ENCODE data around the gene CELF5.

The CELF5 gene

GRCh38 chr19:3313199-3313575 is 88.7 kb downstream of the CELF5 start:
- TF ChIP-seq CTCF (IDR thresholded peaks at IDR 0.05; ENCODE audit: insufficient read depth, low read length, missing control alignments) = no peak
- ChIA-PET POLR2A (no interaction called here), CTCF (interaction anchor here (1.8 to 3.1 kb wide), 3 partner anchors 8 to 172 kb away, joined by 8 to 17 read pairs (median 14); no protein-coding TSS in a partner anchor)
- no peak overlapping the region for H3K4me3 ChIP-seq (ENCODE audit: low read depth, low read length)
- DNase-seq (ENCODE audit: low read depth, low spot score) = no peak

GRCh38 chr19:3314962-3315675 is 90.7 kb downstream of the CELF5 start:
- ChIA-PET POLR2A (no interaction called here), CTCF (interaction anchor here (0.8 to 4.7 kb wide), 4 partner anchors 9 to 157 kb away, joined by 4 to 33 read pairs (median 4); no protein-coding TSS in a partner anchor)
- TF ChIP-seq CTCF (IDR thresholded peaks at IDR 0.05; ENCODE audit: insufficient read depth, low read length, missing control alignments) = no peak
- no peak overlapping the region for H3K4me3 ChIP-seq (ENCODE audit: low read depth, low read length)
- DNase-seq (ENCODE audit: low read depth, low spot score) = no peak

GRCh38 chr19:3315676-3315973 is 91.2 kb downstream of the CELF5 start:
- no peak for DNase-seq (ENCODE audit: low read depth, low spot score)
- no peak overlapping the region for H3K4me3 ChIP-seq (ENCODE audit: low read depth, low read length)
- TF ChIP-seq CTCF (IDR thresholded peaks at IDR 0.05; ENCODE audit: insufficient read depth, low read length, missing control alignments) = no peak
- ChIA-PET POLR2A (no interaction called here), CTCF (interaction anchor here (0.8 to 4.7 kb wide), 4 partner anchors 8 to 157 kb away, joined by 4 to 33 read pairs (median 4); no protein-coding TSS in a partner anchor)

GRCh38 chr19:3316132-3316648 is 91.7 kb downstream of the CELF5 start:
- TF ChIP-seq CTCF (IDR thresholded peaks at IDR 0.05; ENCODE audit: insufficient read depth, low read length, missing control alignments) = no peak
- CTCF ChIA-PET = interaction anchor here (1.3 to 4.7 kb wide), 4 partner anchors 7 to 168 kb away, joined by 4 to 33 read pairs (median 10); no protein-coding TSS in a partner anchor
- POLR2A ChIA-PET = no interaction called here
- DNase-seq (ENCODE audit: low read depth, low spot score) = no peak
- no peak overlapping the region for H3K4me3 ChIP-seq (ENCODE audit: low read depth, low read length)

- DNase-seq (ENCODE audit: low read depth, low spot score) = no peak
- ChIA-PET POLR2A (no interaction called here), CTCF (interaction anchor here (3.5 to 4.7 kb wide), 2 partner anchors 11 to 168 kb away, joined by 15 to 33 read pairs; no protein-coding TSS in a partner anchor)
- H3K4me3 ChIP-seq (ENCODE audit: low read depth, low read length) = no peak overlapping the region
- TF ChIP-seq CTCF (IDR thresholded peaks at IDR 0.05; ENCODE audit: insufficient read depth, low read length, missing control alignments) = no peak
Observed at GRCh38 chr19:3316659-3317207, 92.3 kb downstream of the CELF5 start.

GRCh38 chr19:3319643-3320353 is 95.3 kb downstream of the CELF5 start:
- POLR2A ChIA-PET = no interaction called here
- TF ChIP-seq CTCF (IDR thresholded peaks at IDR 0.05; ENCODE audit: insufficient read depth, low read length, missing control alignments) = no peak
- DNase-seq (ENCODE audit: low read depth, low spot score) = no peak
- CTCF ChIA-PET = interaction anchor here (1.3 to 4.7 kb wide), 3 partner anchors 14 to 165 kb away, joined by 3 to 33 read pairs (median 15); no protein-coding TSS in a partner anchor
- H3K4me3 ChIP-seq (ENCODE audit: low read depth, low read length) = no peak overlapping the region
